ENCODE results near the gene RFPL2.

DNA sequence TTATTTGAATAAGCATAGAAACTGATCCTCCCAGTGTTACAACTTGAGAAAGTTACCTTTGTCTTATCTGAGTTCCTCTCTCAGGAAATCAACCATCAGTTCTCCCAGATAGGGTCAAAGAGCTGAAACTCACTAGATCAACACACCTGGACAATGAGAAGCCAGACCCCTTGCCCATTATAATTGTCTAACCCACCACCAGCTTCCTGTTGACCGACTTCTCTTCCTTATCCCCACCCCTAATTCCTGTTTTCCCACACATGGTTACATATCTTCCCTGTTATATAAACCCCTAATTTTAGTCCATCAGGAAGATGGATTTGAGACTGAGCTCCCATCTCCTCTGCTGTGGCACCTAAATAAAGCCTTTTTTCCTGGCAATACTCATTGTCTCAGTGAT, 43.4 kb upstream of the RFPL2 start:
- no peak for TF ChIP-seq EZH2 (IDR thresholded peaks at IDR 0.05; ENCODE audit: borderline replicate concordance, low read depth, low read length, severe bottlenecking)
- TF ChIP-seq, protein P1, sequence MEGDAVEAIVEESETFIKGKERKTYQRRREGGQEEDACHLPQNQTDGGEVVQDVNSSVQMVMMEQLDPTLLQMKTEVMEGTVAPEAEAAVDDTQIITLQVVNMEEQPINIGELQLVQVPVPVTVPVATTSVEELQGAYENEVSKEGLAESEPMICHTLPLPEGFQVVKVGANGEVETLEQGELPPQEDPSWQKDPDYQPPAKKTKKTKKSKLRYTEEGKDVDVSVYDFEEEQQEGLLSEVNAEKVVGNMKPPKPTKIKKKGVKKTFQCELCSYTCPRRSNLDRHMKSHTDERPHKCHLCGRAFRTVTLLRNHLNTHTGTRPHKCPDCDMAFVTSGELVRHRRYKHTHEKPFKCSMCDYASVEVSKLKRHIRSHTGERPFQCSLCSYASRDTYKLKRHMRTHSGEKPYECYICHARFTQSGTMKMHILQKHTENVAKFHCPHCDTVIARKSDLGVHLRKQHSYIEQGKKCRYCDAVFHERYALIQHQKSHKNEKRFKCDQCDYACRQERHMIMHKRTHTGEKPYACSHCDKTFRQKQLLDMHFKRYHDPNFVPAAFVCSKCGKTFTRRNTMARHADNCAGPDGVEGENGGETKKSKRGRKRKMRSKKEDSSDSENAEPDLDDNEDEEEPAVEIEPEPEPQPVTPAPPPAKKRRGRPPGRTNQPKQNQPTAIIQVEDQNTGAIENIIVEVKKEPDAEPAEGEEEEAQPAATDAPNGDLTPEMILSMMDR (IDR thresholded peaks at IDR 0.05; ENCODE audit: extremely low read depth in 1 of 2, insufficient read depth in 1 of 2, low read depth in 1 of 2, low read length in 2 of 2) = no peak
